Measurements from ENCODE around the gene SLC2A11.

The SLC2A11 gene, protein sequence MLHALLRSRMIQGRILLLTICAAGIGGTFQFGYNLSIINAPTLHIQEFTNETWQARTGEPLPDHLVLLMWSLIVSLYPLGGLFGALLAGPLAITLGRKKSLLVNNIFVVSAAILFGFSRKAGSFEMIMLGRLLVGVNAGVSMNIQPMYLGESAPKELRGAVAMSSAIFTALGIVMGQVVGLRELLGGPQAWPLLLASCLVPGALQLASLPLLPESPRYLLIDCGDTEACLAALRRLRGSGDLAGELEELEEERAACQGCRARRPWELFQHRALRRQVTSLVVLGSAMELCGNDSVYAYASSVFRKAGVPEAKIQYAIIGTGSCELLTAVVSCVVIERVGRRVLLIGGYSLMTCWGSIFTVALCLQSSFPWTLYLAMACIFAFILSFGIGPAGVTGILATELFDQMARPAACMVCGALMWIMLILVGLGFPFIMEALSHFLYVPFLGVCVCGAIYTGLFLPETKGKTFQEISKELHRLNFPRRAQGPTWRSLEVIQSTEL

DNA sequence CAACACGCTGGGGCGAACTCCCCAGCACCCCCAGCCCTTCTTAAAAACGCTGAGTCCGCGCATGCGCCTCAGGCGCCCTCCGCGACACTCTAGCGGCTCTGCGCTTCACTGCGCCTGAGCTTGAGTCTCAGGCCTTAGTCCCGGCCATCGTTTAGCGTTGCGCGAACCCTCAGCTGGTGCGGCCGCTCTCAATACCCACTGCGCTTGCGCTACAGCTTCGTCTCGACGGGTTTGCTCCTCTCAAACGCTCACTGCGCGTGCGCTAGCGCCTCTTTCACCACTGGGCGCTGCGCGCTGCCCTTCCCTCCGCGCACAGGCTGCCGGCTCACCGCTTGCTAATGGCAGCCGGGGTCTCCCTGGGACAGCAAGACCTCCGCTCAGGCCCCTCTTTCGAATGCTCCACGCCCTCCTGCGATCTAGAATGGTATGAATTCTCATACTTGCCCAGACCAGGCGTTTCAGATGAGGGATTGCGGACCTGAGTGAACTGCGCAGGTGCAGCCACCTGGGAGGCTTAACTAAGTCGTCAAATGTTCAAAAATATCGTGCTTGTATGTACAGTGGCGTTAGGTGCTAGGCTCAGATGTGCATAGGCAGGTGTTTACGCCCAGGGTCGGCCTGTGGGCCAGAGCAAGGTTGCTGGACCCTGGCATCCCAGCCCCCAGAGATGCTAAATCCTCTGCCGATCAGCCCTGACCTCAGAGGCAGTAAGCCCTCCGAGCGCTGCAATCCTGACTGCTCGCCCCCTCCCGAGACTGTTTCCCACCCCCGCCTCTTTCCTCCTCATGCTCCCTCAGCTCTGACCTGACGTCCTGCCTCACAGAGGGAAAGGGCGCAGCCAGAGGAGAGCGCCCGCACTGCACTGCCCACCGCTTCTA is at the start of gene SLC2A11:
SLC2A11 (plus strand) TSS at position 270 of the 878 bp plus-strand sequence; CDS start at position 395, 125 bp downstream.
- peak; percentile 87 to 88 for DNase-seq (ENCODE audit: low read depth in 2 of 2)

DNA sequence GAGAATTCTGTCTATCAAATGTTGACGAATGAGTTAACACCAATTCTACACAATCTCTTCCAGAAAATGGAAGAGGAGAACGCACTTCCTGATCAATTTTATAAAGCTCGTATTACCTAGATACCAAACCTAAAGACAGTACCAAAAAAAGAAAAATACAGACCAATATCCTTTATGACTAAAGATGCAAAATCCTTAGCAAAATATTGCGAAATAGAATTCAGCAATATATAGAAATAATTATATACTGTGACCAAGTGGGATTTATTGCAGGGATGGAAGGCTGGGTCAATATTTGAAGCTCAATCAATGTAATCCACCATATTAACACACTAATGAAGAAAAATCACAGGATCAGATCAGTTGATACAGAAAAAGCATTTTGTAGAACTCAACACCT is 45.3 kb upstream of the SLC2A11 start:
- no peak for DNase-seq (ENCODE audit: low read depth in 2 of 2)

DNA sequence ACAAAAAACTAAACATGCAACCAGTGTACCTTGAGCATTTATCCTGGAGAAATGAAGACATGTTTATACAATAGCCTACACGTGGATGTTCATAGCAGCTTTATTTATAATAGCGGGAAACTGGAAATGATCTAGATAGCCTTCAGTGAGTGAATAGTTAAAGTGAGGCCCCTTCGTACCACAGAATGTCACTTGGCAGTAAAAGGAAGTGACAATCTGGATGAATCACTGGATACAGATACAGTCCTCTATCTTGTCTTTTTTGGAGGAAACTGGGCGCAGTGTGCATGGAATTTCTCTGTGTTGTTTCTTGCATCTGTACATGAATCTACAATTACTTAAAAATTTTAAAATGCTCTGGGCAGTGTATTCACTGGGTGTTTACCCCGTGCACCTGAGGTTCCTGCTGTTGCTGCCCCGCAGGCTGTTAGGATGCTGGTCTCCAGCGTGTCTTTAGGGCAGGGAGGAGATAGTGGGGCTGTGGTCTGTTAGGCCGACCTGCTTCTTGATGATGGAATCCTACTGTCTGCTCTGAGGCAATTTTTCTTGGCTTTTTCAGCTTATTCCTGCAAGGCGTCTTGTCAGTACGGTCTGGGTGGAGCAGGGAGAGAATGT is 42.0 kb upstream of the SLC2A11 start:
- DNase-seq (ENCODE audit: low read depth in 2 of 2), result no peak

DNA sequence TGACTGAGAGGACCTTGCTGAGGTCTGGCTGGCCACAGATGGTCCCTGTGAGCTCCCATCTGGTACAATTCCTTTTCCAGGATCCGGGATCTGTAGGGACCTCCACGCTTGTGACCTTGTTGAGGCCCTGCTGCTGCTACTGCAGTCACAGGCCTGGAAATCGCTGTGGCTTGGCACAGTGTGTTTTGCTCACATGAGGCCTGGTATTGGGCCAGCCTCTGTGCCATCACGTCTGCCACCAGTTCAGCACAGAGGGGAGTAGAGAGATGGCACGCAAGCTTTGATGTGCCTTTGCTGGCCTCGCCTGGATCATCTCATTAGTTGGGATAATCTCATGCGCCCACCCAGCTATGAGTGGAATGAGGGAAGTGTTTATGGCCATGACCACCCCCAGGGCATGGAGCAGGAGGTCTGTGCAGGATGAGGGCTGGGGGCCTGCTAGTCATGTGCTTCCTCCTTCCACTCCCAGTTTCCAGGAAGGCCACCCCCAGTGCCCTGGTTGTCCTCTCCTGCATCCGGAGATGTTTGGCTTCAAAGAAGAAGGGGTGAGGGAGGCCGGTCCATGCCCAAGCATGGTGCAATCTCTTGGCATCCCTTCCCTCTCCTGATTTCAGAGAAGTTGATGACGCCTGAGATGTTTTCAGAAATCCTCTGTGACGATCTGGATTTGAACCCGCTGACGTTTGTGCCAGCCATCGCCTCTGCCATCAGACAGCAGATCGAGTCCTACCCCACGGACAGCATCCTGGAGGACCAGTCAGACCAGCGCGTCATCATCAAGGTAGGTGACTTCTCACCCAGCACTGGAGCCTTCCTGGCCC is 41.3 kb upstream of the SLC2A11 start:
- DNase-seq (ENCODE audit: low read depth in 2 of 2), result no peak

DNA sequence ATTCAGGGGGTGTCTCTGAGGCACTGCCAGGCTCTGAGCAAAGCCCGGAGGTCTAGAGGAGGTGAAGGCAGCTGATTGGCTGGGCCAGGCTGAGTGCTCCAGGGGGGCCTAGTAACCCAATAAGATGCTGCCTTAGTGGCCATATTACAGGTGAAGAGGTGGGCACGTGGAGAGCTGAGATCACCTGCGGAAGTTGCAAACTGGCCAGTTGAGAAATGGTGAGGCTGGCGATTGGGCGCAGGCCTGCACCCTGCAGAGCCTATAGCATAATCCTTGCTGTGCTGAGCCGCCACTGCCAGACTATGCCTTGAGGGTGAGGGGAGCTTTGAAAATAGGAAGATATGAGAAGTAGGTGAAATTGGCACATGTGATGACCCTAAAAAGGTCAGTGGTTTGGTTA is 40.5 kb upstream of the SLC2A11 start:
- DNase-seq (ENCODE audit: low read depth in 2 of 2), result no peak

DNA sequence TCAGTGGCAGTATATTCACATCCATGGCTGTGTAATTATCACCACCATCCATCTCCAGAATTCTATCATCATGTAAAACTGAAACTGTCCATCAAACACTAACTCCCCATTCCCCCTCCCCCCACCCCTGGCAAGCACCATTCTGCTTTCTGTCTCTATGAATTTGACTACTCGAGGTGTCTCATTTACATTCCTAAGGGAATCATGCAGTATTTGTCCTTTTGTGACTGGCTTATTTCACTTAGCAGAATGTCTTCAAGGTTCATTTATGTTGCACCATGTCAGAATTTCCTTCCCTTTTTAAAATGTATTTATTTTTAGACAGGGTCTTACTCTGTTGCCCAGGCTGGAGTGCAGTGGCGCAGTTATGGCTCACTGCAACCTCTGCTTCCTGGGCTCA is 39.1 kb upstream of the SLC2A11 start:
- DNase-seq (ENCODE audit: low read depth in 2 of 2), result no peak

DNA sequence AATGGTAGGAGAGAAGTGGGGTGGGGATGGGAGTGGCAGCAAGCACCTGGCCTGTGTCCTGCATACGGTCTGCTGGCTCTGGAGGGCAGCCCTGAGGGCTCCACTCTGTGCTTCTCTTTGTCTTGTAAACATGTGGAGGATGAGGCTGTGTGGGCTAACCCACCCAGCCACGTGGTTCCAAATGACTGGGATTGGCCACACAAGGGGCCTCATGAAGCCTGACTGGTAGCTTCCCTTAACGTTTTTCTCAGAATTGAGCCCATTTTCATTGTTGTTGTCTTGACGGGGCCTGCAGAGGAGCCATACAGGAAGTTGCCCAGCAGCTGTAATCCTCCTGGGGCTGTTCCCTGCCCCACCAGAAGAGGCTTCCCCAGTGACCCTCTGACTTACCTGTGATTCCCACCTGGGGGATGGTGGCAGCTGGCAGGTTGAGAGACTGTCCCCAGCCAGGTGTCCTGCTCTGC is 36.9 kb upstream of the SLC2A11 start:
- DNase-seq (ENCODE audit: low read depth in 2 of 2), result no peak

DNA sequence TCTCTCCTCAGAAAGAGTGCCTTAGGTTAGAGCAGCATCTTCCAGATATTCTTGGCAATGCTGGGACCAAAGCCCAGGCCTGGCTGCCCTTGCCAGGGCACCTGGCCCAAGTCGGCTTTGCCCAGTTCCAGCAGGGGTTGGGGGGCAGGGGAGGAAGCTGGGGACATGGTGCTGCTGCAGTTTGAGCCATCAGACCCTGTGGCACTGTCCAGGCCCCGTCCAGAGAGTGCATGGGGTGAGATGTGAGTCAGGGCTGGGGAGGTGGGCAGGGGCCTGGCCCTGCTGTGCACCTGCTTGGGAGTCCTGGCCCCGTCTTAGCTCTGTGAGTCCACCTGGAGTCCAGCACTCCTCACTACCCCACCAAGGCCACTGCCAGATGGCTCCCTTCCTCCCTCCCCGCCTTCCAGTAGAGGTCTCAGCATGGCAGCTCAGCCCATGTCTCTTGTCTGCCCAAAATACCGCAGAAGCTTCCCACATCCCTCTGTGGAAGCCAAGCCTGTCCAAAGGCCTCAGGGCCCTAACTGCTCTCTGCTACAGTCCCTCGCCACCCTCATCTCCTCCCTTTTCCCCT is 35.5 kb upstream of the SLC2A11 start:
- no peak for DNase-seq (ENCODE audit: low read depth in 2 of 2)

DNA sequence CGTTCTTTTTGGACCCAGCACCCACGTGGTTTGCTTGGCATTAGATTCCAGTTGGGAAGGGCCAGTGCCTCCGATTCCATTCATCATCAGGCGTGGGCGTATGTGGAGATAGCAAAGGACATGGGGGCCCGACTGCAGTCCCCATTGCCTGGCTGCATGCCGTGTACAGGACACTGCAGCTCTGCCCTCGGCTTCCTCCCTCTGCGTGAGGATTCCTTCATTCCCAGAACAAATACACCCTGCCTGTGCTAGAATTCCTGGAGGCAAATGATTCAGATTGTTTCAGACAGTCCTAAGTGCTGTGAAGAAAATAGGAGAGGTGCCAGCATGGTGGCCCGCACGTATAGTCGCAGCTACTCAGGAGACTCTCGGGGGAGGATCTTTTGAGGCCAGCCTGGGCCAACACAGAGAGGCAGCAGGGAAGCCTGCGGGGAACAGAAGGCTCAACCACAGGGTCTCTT is 34.3 kb upstream of the SLC2A11 start:
- no peak for DNase-seq (ENCODE audit: low read depth in 2 of 2)

DNA sequence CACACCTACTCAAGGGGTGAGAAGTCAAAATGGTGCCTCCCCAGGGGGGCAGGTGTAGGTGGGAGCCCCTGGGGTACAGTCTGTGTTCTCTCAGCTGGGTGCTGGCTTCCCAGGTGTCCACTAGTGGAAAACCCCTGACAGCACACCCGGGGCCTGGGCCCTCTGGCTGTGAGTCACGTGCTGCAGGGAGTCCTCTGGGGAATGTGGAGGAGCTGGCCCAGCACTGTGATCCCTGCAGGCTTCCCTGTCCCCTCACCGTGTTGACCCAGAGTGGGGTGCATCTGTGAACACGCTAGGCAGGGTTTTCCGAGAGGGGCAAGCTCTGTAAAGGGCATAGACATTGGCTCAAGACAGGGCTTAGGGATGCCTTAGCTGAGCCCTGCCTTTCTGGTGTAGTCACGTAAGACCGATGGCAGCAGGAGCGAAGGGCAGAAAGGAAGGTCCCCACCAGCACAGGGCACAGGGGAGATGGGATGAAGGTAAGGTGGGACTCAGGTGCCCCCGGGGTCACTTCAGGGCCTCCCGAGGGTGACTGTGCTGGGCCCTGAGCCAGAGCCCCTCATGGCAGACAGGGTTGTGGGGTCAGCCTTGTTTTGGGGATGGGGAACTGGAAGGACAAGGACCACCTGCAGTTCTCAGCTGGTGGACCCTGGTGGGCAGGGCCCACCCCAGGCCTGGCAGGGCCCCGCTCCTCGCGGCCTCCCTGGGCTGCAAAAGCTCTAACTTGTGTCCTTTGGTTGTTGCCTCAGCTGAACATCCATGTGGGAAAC is 33.0 kb upstream of the SLC2A11 start:
- DNase-seq (ENCODE audit: low read depth in 2 of 2), result no peak

DNA sequence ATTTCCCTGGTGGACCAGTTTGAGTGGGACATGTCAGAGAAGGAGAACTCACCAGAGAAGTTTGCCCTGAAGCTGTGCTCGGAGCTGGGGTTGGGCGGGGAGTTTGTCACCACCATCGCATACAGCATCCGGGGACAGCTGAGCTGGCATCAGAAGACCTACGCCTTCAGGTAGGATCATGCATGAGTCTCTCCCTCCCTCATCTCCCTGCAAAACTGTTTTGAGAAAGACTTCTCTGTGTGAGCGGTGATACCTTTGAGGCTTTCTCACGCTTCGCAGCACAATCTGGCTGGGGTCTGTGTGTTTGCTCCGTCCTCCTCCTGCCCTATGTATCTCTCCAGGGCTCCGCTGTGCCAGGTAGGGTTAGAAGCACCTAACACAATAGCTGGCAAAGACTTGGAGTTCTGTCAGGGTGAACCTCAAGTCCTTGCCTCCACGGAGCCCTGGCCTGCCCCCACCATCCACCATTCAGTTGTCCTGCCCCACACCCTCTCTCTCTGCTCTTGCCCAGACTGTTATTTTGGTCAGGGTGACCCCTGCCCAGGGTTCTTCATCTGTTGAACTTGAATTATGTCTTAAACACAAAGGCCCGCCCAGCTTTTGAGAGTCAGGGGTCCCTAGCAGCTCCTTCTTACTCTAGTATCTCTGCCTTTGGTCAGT is 32.3 kb upstream of the SLC2A11 start:
- no peak for DNase-seq (ENCODE audit: low read depth in 2 of 2)

DNA sequence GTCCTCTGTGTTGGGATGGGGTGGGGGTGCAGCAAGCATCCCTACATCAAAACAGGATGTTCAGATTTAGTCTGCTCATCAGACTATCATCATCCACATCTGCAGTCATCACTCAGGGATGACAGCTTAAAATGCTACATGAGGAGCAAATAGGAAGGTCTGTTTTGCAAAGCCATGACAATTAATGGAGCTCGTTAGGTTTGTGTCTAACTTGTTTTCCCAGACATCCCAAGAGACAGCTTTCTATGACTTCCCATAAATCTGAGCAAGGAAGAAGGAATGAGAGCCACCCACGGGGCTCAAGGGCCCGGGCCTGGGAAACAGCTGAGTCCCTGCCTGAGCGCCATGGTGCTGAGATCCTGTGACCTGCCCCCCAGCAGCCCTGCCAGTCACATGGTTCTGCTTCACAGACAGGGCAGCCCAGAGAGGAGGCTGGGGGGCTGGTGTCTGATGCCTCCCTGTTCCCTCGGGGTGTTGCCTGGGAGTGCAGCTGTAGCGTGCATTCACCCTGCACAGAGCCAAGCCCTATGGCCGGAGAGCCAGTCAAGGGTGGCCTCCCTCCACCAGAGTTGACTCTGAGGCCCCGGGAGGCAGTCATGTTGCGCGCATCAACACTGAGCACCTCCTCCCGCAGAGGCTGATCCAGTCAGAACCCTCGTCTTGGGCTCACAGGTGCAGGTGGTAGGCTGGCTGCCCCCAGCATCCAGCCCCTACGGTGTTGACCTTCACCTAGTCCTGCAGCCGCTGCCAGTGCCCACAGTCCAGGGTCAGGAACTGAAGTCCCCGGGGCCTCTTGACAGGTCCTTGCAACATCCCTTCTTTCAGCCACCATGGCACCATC is 30.9 kb upstream of the SLC2A11 start:
- DNase-seq (ENCODE audit: low read depth in 2 of 2), result no peak

DNA sequence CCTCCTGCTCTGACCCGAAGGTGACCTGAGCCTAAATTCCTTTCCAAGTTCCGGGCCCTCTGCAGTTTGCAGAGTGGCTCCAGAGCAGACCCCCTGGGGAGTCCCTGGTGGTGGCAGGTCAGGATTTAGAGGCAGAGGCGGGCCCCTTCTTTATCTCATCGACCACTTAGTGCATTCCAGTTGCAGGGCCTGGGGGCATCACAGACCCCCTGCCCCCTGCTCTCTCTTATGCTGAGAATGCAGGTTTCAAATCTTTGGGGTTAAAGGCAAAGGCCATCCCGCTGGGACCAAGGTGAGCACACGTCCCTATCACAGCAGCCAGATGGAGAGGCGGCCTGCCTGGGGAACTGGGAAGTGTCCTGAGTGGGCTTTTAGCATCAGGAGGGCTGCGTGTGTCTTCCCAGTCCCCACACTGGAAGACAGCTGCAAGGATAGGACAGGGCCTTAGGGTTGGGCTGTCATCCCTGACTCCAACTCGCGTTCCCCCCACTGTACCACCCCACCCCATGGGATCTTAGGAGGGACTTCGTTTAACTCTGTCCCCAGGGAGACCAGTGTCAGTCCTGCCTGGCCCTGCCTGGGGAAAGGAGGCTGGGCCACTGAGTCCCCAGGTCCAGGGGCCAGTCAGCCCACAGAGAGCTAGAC is 30.2 kb upstream of the SLC2A11 start:
- DNase-seq (ENCODE audit: low read depth in 2 of 2), result no peak

DNA sequence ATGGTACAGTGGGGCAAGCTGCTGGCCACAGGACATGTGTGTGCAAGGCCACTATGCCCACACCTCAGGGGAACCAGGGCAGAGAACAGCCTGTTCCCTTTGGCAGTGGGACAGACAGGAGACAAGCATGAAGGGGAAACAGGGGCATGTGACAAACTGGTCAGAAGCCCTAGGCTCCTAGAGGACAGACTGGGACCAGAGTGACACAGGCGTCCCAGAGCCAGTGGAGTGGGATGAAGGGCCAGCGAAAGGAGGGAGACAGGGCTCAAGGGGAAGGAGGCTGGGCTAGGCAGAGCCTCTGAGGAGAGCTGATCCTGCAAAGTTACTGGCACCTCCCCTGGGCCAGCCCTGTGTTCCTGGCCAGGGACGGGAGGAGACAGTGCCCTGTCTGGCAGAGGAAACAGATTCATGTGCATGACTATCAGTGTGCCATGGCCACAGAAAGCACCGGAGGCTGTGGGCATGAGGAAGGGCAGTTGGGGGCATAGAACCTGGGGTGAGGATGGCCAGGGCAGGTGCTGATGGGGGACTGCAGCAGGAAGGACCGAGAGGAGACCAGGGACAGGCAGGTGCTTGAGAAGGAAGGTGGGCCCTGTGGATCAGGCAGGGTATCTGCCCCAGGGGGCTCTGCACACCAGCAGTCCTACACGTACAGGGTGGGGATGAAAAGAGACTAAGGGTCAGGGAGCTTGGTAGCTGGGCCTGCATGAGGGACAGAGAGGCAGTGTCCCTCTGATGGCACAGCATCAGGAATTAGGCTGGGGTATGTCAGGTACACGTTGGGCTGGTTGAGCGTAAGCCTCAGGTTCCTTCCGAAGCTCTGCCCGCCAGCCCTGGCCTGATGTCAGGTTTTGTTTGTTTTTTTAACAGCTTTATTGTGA is 28.6 kb upstream of the SLC2A11 start:
- no peak for DNase-seq (ENCODE audit: low read depth in 2 of 2)

DNA sequence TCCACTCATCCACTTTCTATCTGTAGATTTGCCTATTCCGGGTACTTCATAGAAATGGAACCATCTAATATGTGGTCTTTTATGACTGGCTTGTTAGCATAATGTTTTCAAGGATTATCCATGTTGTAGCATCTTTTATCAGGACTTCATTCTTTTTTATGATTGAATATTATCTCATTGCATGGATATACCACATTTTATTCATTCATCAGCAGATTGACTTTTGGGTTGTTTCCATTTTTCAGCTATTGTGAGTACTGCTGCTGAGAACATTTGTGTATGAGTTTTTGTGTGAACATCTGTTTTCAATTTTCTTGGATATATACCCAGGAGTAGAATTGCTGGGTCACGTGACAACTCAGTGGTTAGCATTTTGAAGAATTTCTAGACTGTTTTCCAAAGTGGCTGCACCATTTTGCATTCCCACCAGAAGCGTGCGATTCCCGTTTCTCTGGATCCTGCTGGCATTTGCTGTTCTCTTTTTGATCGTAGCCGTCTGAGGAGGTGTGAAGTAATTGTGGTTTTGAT is 27.8 kb upstream of the SLC2A11 start:
- no peak for DNase-seq (ENCODE audit: low read depth in 2 of 2)

DNA sequence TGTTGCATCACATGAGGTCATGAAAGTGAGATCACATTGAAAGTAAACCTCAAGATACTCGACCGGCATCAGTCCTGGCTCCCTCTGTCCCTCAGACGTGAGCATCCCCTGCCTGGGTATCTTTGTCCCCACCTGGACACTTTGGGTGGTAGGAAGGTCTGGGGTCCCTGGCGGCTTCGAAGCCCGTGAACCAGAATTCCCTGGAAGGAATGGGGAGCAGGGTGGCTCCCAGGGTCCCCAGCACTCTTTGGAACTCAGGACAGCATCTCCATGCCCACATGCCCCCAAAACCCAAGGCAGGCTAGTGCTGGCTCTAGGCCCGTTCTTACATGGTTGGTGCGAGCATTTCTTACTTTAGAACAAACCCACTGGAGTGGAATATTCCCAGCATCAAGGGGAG is 26.4 kb upstream of the SLC2A11 start:
- DNase-seq (ENCODE audit: low read depth in 2 of 2), result no peak

DNA sequence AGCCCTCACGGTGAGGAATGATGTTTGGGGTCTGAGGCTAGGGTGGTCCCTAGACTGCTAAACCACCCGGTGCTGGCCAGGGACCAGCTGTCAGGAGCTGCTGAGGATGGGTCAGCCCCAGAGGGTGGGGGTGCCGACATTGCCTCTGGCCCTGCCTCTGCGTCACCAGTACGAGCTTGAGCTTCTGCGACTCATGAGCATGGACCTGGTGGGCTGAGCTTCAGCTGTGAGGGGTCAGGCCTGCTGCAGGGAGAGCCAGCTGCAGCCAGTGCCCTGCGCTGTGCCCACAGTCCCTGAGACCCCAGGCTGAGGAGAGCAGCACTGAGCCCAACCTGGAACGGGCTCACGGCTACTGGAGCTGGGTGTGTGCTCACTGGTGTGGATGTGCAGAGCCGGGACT is 25.9 kb upstream of the SLC2A11 start:
- DNase-seq (ENCODE audit: low read depth in 2 of 2), result no peak
